ENCODE results near the gene APH1B.
"Not testable (repeated sequence)": the region's sequence is repeated elsewhere in the genome, so short reads cannot be mapped to it uniquely, and the experiment has no call there.

The APH1B gene

DNA sequence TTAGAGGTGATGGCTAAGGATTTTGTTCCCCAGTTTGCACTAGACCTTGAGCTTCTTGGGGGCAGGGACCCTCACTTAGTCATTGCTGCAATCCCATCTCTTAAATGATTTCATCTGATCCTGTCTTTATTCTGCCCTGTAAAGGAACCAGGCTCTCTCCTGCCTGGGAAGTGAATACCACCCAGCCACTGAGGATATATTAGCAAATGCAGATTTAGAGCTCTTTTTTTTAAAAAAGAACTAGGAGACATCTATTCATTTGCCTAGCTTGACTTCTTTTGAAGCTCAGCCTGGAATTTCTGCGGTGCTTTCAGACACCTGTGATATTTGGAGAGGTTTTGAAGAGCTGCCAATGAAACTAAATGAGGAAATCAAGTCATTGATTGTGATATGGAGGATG lies 62.4 kb downstream of the APH1B start:
- peak; percentile 23 for DNase-seq (ENCODE audit: low read depth, low spot score)
- H3K36me3 ChIP-seq (ENCODE audit: insufficient read depth, insufficient read length, low read length) = no peaks in the 10 kb centered on the region

DNA sequence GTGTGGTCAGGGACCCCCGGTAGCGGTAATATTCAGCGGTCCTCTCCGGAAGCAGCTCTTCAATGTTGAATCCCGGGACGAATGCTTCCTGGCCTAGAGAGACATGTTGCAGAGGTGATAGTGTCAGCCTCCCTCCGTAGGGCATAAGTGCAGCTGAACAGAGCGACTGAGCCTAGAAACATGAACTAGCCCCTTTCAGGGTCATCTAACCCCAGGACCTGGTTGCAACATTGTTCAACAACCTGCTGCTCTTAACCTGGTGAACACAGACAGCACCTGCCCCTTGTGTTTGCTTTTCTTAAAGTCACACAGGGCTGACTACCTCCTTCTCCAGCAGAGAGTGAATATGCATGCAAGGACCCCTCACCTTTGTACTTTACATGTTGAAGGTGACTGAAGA lies 62.9 kb downstream of the APH1B start:
- Histone ChIP-seq H3K27me3 (ENCODE audit: insufficient read depth, insufficient read length) (no peaks in the 10 kb centered on the region), H3K4me1 (ENCODE audit: insufficient read depth, insufficient read length) (peaks cover 20% of the 10 kb centered on the region), H3K36me3 (ENCODE audit: insufficient read depth, insufficient read length, low read length) (no peaks in the 10 kb centered on the region), H3K9ac (ENCODE audit: insufficient read length, low read depth) (no peak overlapping the region), H3K9me3 (ENCODE audit: insufficient read depth, low read length) (no peaks in the 10 kb centered on the region), H3K4me3 (ENCODE audit: insufficient read length, low read depth) (no peak overlapping the region)
- DNase-seq (ENCODE audit: low read depth, low spot score) = no peak
- no peak for TF ChIP-seq SUZ12 (IDR thresholded peaks at IDR 0.05; ENCODE audit: extremely low read depth, insufficient read depth, insufficient read length)
- no peak for TF ChIP-seq ZNF274 (IDR thresholded peaks at IDR 0.05; ENCODE audit: low read depth, low read length)
- no peak for TF ChIP-seq YY1 (IDR thresholded peaks at IDR 0.05; ENCODE audit: insufficient read depth, insufficient read length)

More for the DNA sequence above, 62.4 kb downstream of the APH1B start:
- Histone ChIP-seq H3K4me1 (ENCODE audit: insufficient read depth, insufficient read length) (peaks cover 23% of the 10 kb centered on the region), H3K27me3 (ENCODE audit: insufficient read depth, insufficient read length) (no peaks in the 10 kb centered on the region), H3K9me3 (ENCODE audit: insufficient read depth, low read length) (no peaks in the 10 kb centered on the region), H3K9ac (ENCODE audit: insufficient read length, low read depth) (no peak overlapping the region), H3K4me3 (ENCODE audit: insufficient read length, low read depth) (no peak overlapping the region)
- TF ChIP-seq YY1 (IDR thresholded peaks at IDR 0.05; ENCODE audit: insufficient read depth, insufficient read length) (no peak), SUZ12 (IDR thresholded peaks at IDR 0.05; ENCODE audit: extremely low read depth, insufficient read depth, insufficient read length) (no peak), ZNF274 (IDR thresholded peaks at IDR 0.05; ENCODE audit: low read depth, low read length) (no peak)

DNA sequence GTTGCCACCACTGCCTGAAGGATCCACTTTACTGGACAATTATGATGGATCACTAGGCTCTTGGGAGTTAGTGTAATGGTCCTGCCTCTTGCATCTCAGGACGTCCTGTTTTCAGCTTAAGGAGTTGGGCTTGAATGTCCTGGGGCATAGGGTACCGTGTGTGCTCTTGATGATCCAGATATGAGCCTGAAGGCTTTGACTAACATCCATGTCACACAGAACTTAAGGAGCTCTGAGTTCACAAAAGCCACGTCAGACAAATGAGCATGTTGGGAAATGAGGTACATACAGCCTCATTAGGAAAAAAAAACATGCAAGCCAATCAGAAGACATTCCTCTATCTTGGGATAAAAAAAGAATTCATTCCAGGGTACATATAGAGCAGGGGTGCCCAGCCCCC lies 63.5 kb downstream of the APH1B start:
- H3K9me3 ChIP-seq (ENCODE audit: insufficient read depth, low read length) = no peaks in the 10 kb centered on the region
- no peak overlapping the region for H3K4me3 ChIP-seq (ENCODE audit: insufficient read length, low read depth)
- H3K4me1 ChIP-seq (ENCODE audit: insufficient read depth, insufficient read length) = peaks cover 18% of the 10 kb centered on the region
- no peak for TF ChIP-seq ZNF274 (IDR thresholded peaks at IDR 0.05; ENCODE audit: low read depth, low read length)
- TF ChIP-seq YY1 (IDR thresholded peaks at IDR 0.05; ENCODE audit: insufficient read depth, insufficient read length) = no peak
- no peak for TF ChIP-seq SUZ12 (IDR thresholded peaks at IDR 0.05; ENCODE audit: extremely low read depth, insufficient read depth, insufficient read length)
- no peaks in the 10 kb centered on the region for H3K27me3 ChIP-seq (ENCODE audit: insufficient read depth, insufficient read length)
- no peaks in the 10 kb centered on the region for H3K36me3 ChIP-seq (ENCODE audit: insufficient read depth, insufficient read length, low read length)
- no peak overlapping the region for H3K9ac ChIP-seq (ENCODE audit: insufficient read length, low read depth)
- DNase-seq (ENCODE audit: low read depth, low spot score) = no peak

DNA sequence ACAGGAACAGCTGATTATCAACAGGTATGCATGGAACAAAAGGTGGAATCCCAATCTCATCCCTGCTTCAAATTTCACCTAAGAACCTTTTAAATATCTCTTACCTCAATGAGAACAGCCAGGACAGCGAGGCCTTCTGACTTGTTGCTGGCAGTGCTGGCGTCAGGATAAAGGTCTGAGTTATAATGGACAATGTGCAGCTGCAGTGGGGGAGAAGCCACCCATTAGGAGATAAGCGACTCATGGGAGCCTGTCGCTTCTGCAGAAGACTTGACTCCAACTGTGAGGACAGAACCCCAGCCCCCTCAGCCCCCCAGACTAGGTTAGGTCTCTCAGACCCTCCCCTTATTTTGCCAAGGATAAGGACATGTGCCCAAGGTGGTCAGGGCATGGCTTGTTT lies 64.5 kb downstream of the APH1B start:
- Histone ChIP-seq H3K9me3 (ENCODE audit: insufficient read depth, low read length) (no peaks in the 10 kb centered on the region), H3K9ac (ENCODE audit: insufficient read length, low read depth) (no peak overlapping the region), H3K4me1 (ENCODE audit: insufficient read depth, insufficient read length) (peaks cover 16% of the 10 kb centered on the region), H3K4me3 (ENCODE audit: insufficient read length, low read depth) (no peak overlapping the region), H3K36me3 (ENCODE audit: insufficient read depth, insufficient read length, low read length) (no peaks in the 10 kb centered on the region), H3K27me3 (ENCODE audit: insufficient read depth, insufficient read length) (no peaks in the 10 kb centered on the region)
- DNase-seq (ENCODE audit: low read depth, low spot score) = no peak
- TF ChIP-seq ZNF274 (IDR thresholded peaks at IDR 0.05; ENCODE audit: low read depth, low read length) = no peak
- no peak for TF ChIP-seq YY1 (IDR thresholded peaks at IDR 0.05; ENCODE audit: insufficient read depth, insufficient read length)
- TF ChIP-seq SUZ12 (IDR thresholded peaks at IDR 0.05; ENCODE audit: extremely low read depth, insufficient read depth, insufficient read length) = no peak

GRCh38 chr15:63342996-63343562 lies 65.7 kb downstream of the APH1B start:
- peaks cover 16% of the 10 kb centered on the region for H3K4me1 ChIP-seq (ENCODE audit: insufficient read depth, insufficient read length)
- H3K9me3 ChIP-seq (ENCODE audit: insufficient read depth, low read length); H3K4me3 ChIP-seq (ENCODE audit: insufficient read length, low read depth); DNase-seq (ENCODE audit: low read depth, low spot score); H3K9ac ChIP-seq (ENCODE audit: insufficient read length, low read depth); H3K36me3 ChIP-seq (ENCODE audit: insufficient read depth, insufficient read length, low read length); H3K27me3 ChIP-seq (ENCODE audit: insufficient read depth, insufficient read length): not testable (repeated sequence)

GRCh38 chr15:63344731-63345390 lies 67.5 kb downstream of the APH1B start:
- H3K4me3 ChIP-seq (ENCODE audit: insufficient read length, low read depth) = no peak overlapping the region
- TF ChIP-seq SUZ12 (IDR thresholded peaks at IDR 0.05; ENCODE audit: extremely low read depth, insufficient read depth, insufficient read length) (no peak), YY1 (IDR thresholded peaks at IDR 0.05; ENCODE audit: insufficient read depth, insufficient read length) (no peak), ZNF274 (IDR thresholded peaks at IDR 0.05; ENCODE audit: low read depth, low read length) (no peak)
- no peak for DNase-seq (ENCODE audit: low read depth, low spot score)
- no peaks in the 10 kb centered on the region for H3K9me3 ChIP-seq (ENCODE audit: insufficient read depth, low read length)
- no peak overlapping the region for H3K9ac ChIP-seq (ENCODE audit: insufficient read length, low read depth)
- no peaks in the 10 kb centered on the region for H3K36me3 ChIP-seq (ENCODE audit: insufficient read depth, insufficient read length, low read length)
- H3K4me1 ChIP-seq (ENCODE audit: insufficient read depth, insufficient read length) = peaks cover 8% of the 10 kb centered on the region
- H3K27me3 ChIP-seq (ENCODE audit: insufficient read depth, insufficient read length) = no peaks in the 10 kb centered on the region

GRCh38 chr15:63345391-63345752 lies 68.0 kb downstream of the APH1B start:
- no peaks in the 10 kb centered on the region for H3K27me3 ChIP-seq (ENCODE audit: insufficient read depth, insufficient read length)
- peaks cover 5% of the 10 kb centered on the region for H3K4me1 ChIP-seq (ENCODE audit: insufficient read depth, insufficient read length)
- no peak overlapping the region for H3K9ac ChIP-seq (ENCODE audit: insufficient read length, low read depth)
- H3K36me3 ChIP-seq (ENCODE audit: insufficient read depth, insufficient read length, low read length) = no peaks in the 10 kb centered on the region
- DNase-seq (ENCODE audit: low read depth, low spot score) = no peak
- H3K9me3 ChIP-seq (ENCODE audit: insufficient read depth, low read length) = no peaks in the 10 kb centered on the region
- TF ChIP-seq ZNF274 (IDR thresholded peaks at IDR 0.05; ENCODE audit: low read depth, low read length) (no peak), SUZ12 (IDR thresholded peaks at IDR 0.05; ENCODE audit: extremely low read depth, insufficient read depth, insufficient read length) (no peak), YY1 (IDR thresholded peaks at IDR 0.05; ENCODE audit: insufficient read depth, insufficient read length) (no peak)
- H3K4me3 ChIP-seq (ENCODE audit: insufficient read length, low read depth) = no peak overlapping the region
